Measurements from ENCODE around the gene RPL9.

RPL9 gene

GRCh38 chr4:39502019-39502663 lies 43.4 kb upstream of the RPL9 start:
- H3K4me3 ChIP-seq (ENCODE audit: low read depth in 1 of 2, low read length in 2 of 2): no peak overlapping the region
- no peak overlapping the region for H3K4me2 ChIP-seq (ENCODE audit: insufficient read depth, low read length)
- H3K27me3 ChIP-seq (ENCODE audit: insufficient read depth, low read length, poor library complexity): no peaks in the 10 kb centered on the region
- H3K9me3 ChIP-seq (ENCODE audit: insufficient read depth, low read length, severe bottlenecking): no peaks in the 10 kb centered on the region
- H4K20me1 ChIP-seq (ENCODE audit: insufficient read depth, low read length): no peaks in the 10 kb centered on the region
- no peaks in the 10 kb centered on the region for H3K4me1 ChIP-seq (ENCODE audit: insufficient read depth, low read length)
- H3K79me2 ChIP-seq (ENCODE audit: insufficient read depth, low read length): no peaks in the 10 kb centered on the region
- no peak overlapping the region for H3K9ac ChIP-seq (ENCODE audit: low read depth, low read length)
- TF ChIP-seq EZH2 (IDR thresholded peaks at IDR 0.05; ENCODE audit: borderline replicate concordance, low read depth, low read length, severe bottlenecking) (no peak), CTCF (IDR thresholded peaks at IDR 0.05; ENCODE audit: borderline replicate concordance, extremely low read depth, low read length, poor library complexity, severe bottlenecking) (no peak)
- no peak overlapping the region for H2AFZ ChIP-seq (ENCODE audit: low read depth, low read length)
- no peak for DNase-seq
- peaks cover 13% of the 10 kb centered on the region for H3K36me3 ChIP-seq (ENCODE audit: insufficient read depth, low read length)
- ATAC-seq (ENCODE audit: insufficient read depth, low read depth): no peak
- no peak overlapping the region for H3K27ac ChIP-seq (ENCODE audit: low read length)

DNA sequence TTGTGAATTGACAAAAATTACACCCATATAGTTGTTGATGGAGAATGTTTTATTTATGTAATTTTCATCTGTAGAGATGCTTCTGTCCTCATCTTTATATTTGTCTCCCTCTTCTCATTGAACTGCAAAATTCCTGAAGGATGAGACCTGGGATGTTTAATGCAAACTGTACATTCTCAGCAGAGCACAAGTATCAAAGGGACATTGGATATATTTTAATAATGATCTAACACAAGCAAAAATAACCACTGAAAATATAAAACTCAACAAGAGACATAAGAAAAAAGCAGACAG lies 40.0 kb upstream of the RPL9 start:
- no peak overlapping the region for H3K4me3 ChIP-seq (ENCODE audit: low read depth in 1 of 2, low read length in 2 of 2)
- no peaks in the 10 kb centered on the region for H3K4me1 ChIP-seq (ENCODE audit: insufficient read depth, low read length)
- DNase-seq (no peak), ATAC-seq (ENCODE audit: insufficient read depth, low read depth) (no peak)
- no peak for TF ChIP-seq EZH2 (IDR thresholded peaks at IDR 0.05; ENCODE audit: borderline replicate concordance, low read depth, low read length, severe bottlenecking)
- TF ChIP-seq CTCF (IDR thresholded peaks at IDR 0.05; ENCODE audit: borderline replicate concordance, extremely low read depth, low read length, poor library complexity, severe bottlenecking): no peak
- no peaks in the 10 kb centered on the region for H3K79me2 ChIP-seq (ENCODE audit: insufficient read depth, low read length)
- H3K27ac ChIP-seq (ENCODE audit: low read length): no peak overlapping the region
- H3K9me3 ChIP-seq (ENCODE audit: insufficient read depth, low read length, severe bottlenecking): no peaks in the 10 kb centered on the region
- no peaks in the 10 kb centered on the region for H4K20me1 ChIP-seq (ENCODE audit: insufficient read depth, low read length)
- H3K9ac ChIP-seq (ENCODE audit: low read depth, low read length): no peak overlapping the region
- H3K36me3 ChIP-seq (ENCODE audit: insufficient read depth, low read length): peaks cover 6% of the 10 kb centered on the region; the same call in 1 of the 2 replicates
- H2AFZ ChIP-seq (ENCODE audit: low read depth, low read length): no peak overlapping the region
- H3K4me2 ChIP-seq (ENCODE audit: insufficient read depth, low read length): no peak overlapping the region
- H3K27me3 ChIP-seq (ENCODE audit: insufficient read depth, low read length, poor library complexity): no peaks in the 10 kb centered on the region

DNA sequence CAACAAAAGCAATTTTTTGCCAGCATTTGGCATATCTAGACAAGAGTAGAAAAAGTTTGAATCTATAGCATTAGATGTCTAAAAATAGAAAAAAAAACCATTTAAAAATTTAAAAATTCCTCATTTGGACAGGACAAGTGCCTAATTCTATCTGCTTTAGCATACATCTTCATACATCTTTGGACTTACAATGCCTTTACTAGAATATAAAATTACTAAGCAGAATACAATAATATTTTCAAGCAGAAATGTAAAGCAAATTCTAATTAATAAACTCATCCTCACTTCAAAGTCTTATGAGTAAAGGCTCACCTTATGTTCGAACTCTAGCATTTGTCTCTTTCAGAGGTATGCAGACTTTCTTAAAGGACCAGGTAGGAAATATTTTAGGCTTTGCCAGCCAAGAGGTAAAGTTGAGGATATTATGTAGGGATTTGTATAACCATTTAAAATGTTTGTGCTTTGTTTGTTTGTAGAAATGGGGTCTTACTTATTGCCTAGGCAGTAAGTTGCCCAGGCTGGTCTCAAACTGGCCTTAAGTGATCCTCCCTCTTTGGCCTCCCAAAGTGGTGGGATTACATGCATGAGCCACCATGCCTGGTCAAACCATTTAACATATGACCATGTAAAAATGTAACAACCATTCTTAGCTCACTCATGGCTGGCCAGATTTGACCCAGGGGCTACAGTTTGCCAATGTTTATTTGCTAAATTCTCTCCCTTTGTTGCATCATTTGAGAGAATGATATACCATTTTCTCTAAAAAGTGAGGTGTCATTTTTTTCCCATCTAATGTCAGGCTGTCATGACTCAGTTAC lies 39.4 kb upstream of the RPL9 start:
- no peak for DNase-seq
- TF ChIP-seq CTCF (IDR thresholded peaks at IDR 0.05; ENCODE audit: borderline replicate concordance, extremely low read depth, low read length, poor library complexity, severe bottlenecking): no peak
- no peak for TF ChIP-seq EZH2 (IDR thresholded peaks at IDR 0.05; ENCODE audit: borderline replicate concordance, low read depth, low read length, severe bottlenecking)
- peaks cover 3% of the 10 kb centered on the region; the same call in 1 of the 2 replicates for H3K36me3 ChIP-seq (ENCODE audit: insufficient read depth, low read length)
- no peak overlapping the region for H3K27ac ChIP-seq (ENCODE audit: low read length)
- H2AFZ ChIP-seq (ENCODE audit: low read depth, low read length): no peak overlapping the region
- H3K9me3 ChIP-seq (ENCODE audit: insufficient read depth, low read length, severe bottlenecking): no peaks in the 10 kb centered on the region
- H3K4me2 ChIP-seq (ENCODE audit: insufficient read depth, low read length): no peak overlapping the region
- H3K79me2 ChIP-seq (ENCODE audit: insufficient read depth, low read length): no peaks in the 10 kb centered on the region
- no peak overlapping the region for H3K9ac ChIP-seq (ENCODE audit: low read depth, low read length)
- no peaks in the 10 kb centered on the region for H4K20me1 ChIP-seq (ENCODE audit: insufficient read depth, low read length)
- H3K27me3 ChIP-seq (ENCODE audit: insufficient read depth, low read length, poor library complexity): no peaks in the 10 kb centered on the region
- ATAC-seq (ENCODE audit: insufficient read depth, low read depth): no peak
- no peaks in the 10 kb centered on the region for H3K4me1 ChIP-seq (ENCODE audit: insufficient read depth, low read length)
- no peak overlapping the region for H3K4me3 ChIP-seq (ENCODE audit: low read depth in 1 of 2, low read length in 2 of 2)

All from DND-41 (cell line).